HEK293 (cell line): ENCODE measurements around the gene PEX6.

ENCODE experiments used
- CTCF ChIA-PET: fragments of 350-600 bp; formaldehyde crosslinking; extraction: SDS; loops from one replicate; lab custom pipeline; 2021; ENCODE audit warnings: antibody characterized with exemption; lab: Yijun Ruan, JAX
- POLR2A ChIA-PET: fragments of 300-600 bp; formaldehyde crosslinking; extraction: SDS; loops from one replicate; lab custom pipeline; 2020; ENCODE audit warnings: antibody characterized with exemption, inconsistent platforms; lab: Yijun Ruan, JAX
- H3K27ac ChIP-seq: fragments of 200-500 bp; sonication (Bioruptor generic); 2 replicates; pipeline ENCODE4 v1.5.1; 2014; ENCODE audit warnings: low read depth, low read length, control low read depth, inconsistent platforms; ENCODE audit errors: extremely low read depth
- H3K36me3 ChIP-seq, 2 experiments: fragments of 200-500 bp in 1 of 2; sonication (Bioruptor generic) in 1 of 2; 1 replicate in 1 of 2; 2 replicates in 1 of 2; pipeline ENCODE4 v1.5.1; 2014 to 2017; ENCODE audit warnings: inconsistent platforms in 2 of 2, low read length in 2 of 2; ENCODE audit not compliant: control insufficient read depth in 2 of 2, insufficient read depth in 1 of 2
- H3K4me1 ChIP-seq: fragments of 200-500 bp; sonication (Bioruptor generic); 2 replicates; pipeline ENCODE4 v1.5.1; 2014; ENCODE audit warnings: mild to moderate bottlenecking, low read length, inconsistent platforms; ENCODE audit not compliant: control insufficient read depth, insufficient read depth
- H3K4me3 ChIP-seq: 2 replicates; pipeline ENCODE4 v1.5.1; 2011; ENCODE audit warnings: low read depth, mild to moderate bottlenecking, control low read depth, low read length, moderate library complexity
- H3K9me3 ChIP-seq: fragments of 200-500 bp; sonication (Bioruptor generic); 2 replicates; pipeline ENCODE4 v1.5.1; 2014; ENCODE audit warnings: low read depth, low read length, inconsistent platforms; ENCODE audit not compliant: control insufficient read depth, insufficient read depth
- AEBP2 ChIP-seq: fragments of 450-650 bp; formaldehyde crosslinking; IDR thresholded peaks from 2 replicates; pipeline ENCODE4 v1.5.1; 2016; ENCODE audit warnings: missing biosample characterization, missing genetic modification characterization, borderline replicate concordance
- BCL11A ChIP-seq: fragments of 450-650 bp; formaldehyde crosslinking; IDR thresholded peaks from 2 replicates; pipeline ENCODE4 v1.5.1; 2016; ENCODE audit warnings: low read depth, missing biosample characterization, missing genetic modification characterization
- ELK4 ChIP-seq: IDR thresholded peaks from 2 replicates; pipeline ENCODE4 v1.6.1; 2011; ENCODE audit warnings: mild to moderate bottlenecking, low read depth, low read length, borderline replicate concordance
- MEIS1 ChIP-seq: sonication (generic); formaldehyde crosslinking; IDR thresholded peaks from 2 replicates; pipeline ENCODE4 v1.8.1; 2022; ENCODE audit warnings: missing genetic modification reagents, mild to moderate bottlenecking, borderline replicate concordance
- OVOL3 ChIP-seq: fragments of 450-650 bp; formaldehyde crosslinking; IDR thresholded peaks from 2 replicates; pipeline ENCODE4 v1.5.1; 2016; ENCODE audit warnings: missing biosample characterization, missing genetic modification characterization
- RBAK ChIP-seq: fragments of 450-650 bp; formaldehyde crosslinking; IDR thresholded peaks from 2 replicates; pipeline ENCODE4 v1.5.1; 2016; ENCODE audit warnings: missing biosample characterization, missing genetic modification characterization
- SETDB1 ChIP-seq: IDR thresholded peaks from one replicate; pipeline ENCODE4 v1.6.1; 2017; ENCODE audit warnings: mild to moderate bottlenecking, low read length, moderate library complexity, mixed read lengths; ENCODE audit not compliant: insufficient read length
- SP3 ChIP-seq: fragments of 450-650 bp; formaldehyde crosslinking; IDR thresholded peaks from 2 replicates; pipeline ENCODE4 v1.5.1; 2016; ENCODE audit warnings: missing biosample characterization, missing genetic modification characterization
- TCF7L2 ChIP-seq: IDR thresholded peaks from 2 replicates; pipeline ENCODE4 v1.6.1; 2011; ENCODE audit warnings: low read depth, mild to moderate bottlenecking, inconsistent platforms, low read length, moderate library complexity, borderline replicate concordance
- ZFP41 ChIP-seq: fragments of 450-650 bp; formaldehyde crosslinking; IDR thresholded peaks from 2 replicates; pipeline ENCODE4 v1.5.1; 2016; ENCODE audit warnings: missing biosample characterization, missing genetic modification characterization, borderline replicate concordance
- ZNF10 ChIP-seq: fragments of 450-650 bp; formaldehyde crosslinking; IDR thresholded peaks from 2 replicates; pipeline ENCODE4 v1.5.1; 2017; ENCODE audit warnings: missing biosample characterization, missing genetic modification characterization
- ZNF155 ChIP-seq: fragments of 450-650 bp; formaldehyde crosslinking; IDR thresholded peaks from 2 replicates; pipeline ENCODE4 v1.5.1; 2016; ENCODE audit warnings: missing biosample characterization, missing genetic modification characterization
- ZNF211 ChIP-seq: fragments of 450-650 bp; formaldehyde crosslinking; IDR thresholded peaks from 2 replicates; pipeline ENCODE4 v1.5.1; 2016; ENCODE audit warnings: low read depth, missing biosample characterization, missing genetic modification characterization
- ZNF24 ChIP-seq: fragments of 450-650 bp; formaldehyde crosslinking; IDR thresholded peaks from 2 replicates; pipeline ENCODE4 v1.5.1; 2016; ENCODE audit warnings: missing biosample characterization, missing genetic modification characterization
- ZNF324 ChIP-seq: fragments of 450-650 bp; formaldehyde crosslinking; IDR thresholded peaks from 2 replicates; pipeline ENCODE4 v1.5.1; 2016; ENCODE audit warnings: missing biosample characterization, missing genetic modification characterization
- ZNF335 ChIP-seq: fragments of 450-650 bp; formaldehyde crosslinking; conservative IDR thresholded peaks from 2 replicates; pipeline ENCODE4 v1.5.1; 2016; ENCODE audit warnings: missing biosample characterization, missing genetic modification characterization
- ZNF433 ChIP-seq: fragments of 450-650 bp; formaldehyde crosslinking; IDR thresholded peaks from 2 replicates; pipeline ENCODE4 v1.5.1; 2016; ENCODE audit warnings: missing biosample characterization, missing genetic modification characterization, low read depth
- ZNF530 ChIP-seq: fragments of 450-650 bp; formaldehyde crosslinking; IDR thresholded peaks from 2 replicates; pipeline ENCODE4 v1.5.1; 2016; ENCODE audit warnings: low read depth, missing biosample characterization, missing genetic modification characterization
- ZNF621 ChIP-seq: fragments of 450-650 bp; formaldehyde crosslinking; IDR thresholded peaks from 2 replicates; pipeline ENCODE4 v1.5.1; 2017; ENCODE audit warnings: missing biosample characterization, missing genetic modification characterization
- ZNF629 ChIP-seq: fragments of 450-650 bp; formaldehyde crosslinking; IDR thresholded peaks from 2 replicates; pipeline ENCODE4 v1.5.1; 2017; ENCODE audit warnings: missing biosample characterization, missing genetic modification characterization
- ZNF658 ChIP-seq: fragments of 450-650 bp; formaldehyde crosslinking; IDR thresholded peaks from 2 replicates; pipeline ENCODE4; 2016; ENCODE audit warnings: missing biosample characterization, missing genetic modification characterization
- ZNF704 ChIP-seq: fragments of 450-650 bp; formaldehyde crosslinking; IDR thresholded peaks from 2 replicates; pipeline ENCODE4 v1.5.1; 2016; ENCODE audit warnings: missing biosample characterization, missing genetic modification characterization
- ZSCAN16 ChIP-seq: fragments of 450-650 bp; formaldehyde crosslinking; IDR thresholded peaks from 2 replicates; pipeline ENCODE4 v1.5.1; 2016; ENCODE audit warnings: missing biosample characterization, missing genetic modification characterization
- TF ChIP-seq, protein P1 (sequence below): fragments of 450-650 bp; formaldehyde crosslinking; IDR thresholded peaks from 2 replicates; pipeline ENCODE4 v1.5.1; 2017; ENCODE audit warnings: missing biosample characterization, missing genetic modification characterization
- TF ChIP-seq, protein P2 (sequence below): fragments of 450-650 bp; formaldehyde crosslinking; IDR thresholded peaks from 2 replicates; pipeline ENCODE4 v1.5.0; 2017; ENCODE audit warnings: missing biosample characterization, missing genetic modification characterization, borderline replicate concordance

Gene PEX6

GRCh38 chr6:42963179-42963854 is 15.7 kb downstream of the PEX6 start:
- CTCF ChIA-PET: interaction anchor here (0.6 to 4.0 kb wide), 11 partner anchors 10 to 414 kb away, joined by 3 to 24 read pairs (median 4); partner anchors contain the start of genes CNPY3 and PEX6
- peaks cover 0 to 41% of the 10 kb centered on the region in 2 experiments; a peak in 2 of 3 replicates for H3K36me3 ChIP-seq
- TF ChIP-seq BCL11A: no peak
- no peak for TF ChIP-seq SP3
- no peak for TF ChIP-seq SETDB1
- TF ChIP-seq AEBP2 (tag by site-specific recombination): no peak
- no peak for TF ChIP-seq ZNF155 (tag by site-specific recombination)
- TF ChIP-seq ZNF211 (tag by site-specific recombination): no peak
- no peak for TF ChIP-seq ZNF24
- no peak for TF ChIP-seq ZNF621
- no peak for TF ChIP-seq RBAK (tag by site-specific recombination)
- no peak for TF ChIP-seq ZNF629
- TF ChIP-seq ZNF658 (tag by site-specific recombination): no peak
- no peak for TF ChIP-seq ZFP41
- no peak for TF ChIP-seq ZNF530 (tag by site-specific recombination)
- no peak for TF ChIP-seq ZNF324 (tag by site-specific recombination)
- TF ChIP-seq TCF7L2: no peak
- no peak for TF ChIP-seq ZNF10
- no peak for TF ChIP-seq ZNF704
- TF ChIP-seq, all 188 proteins: peak for 0
- Histone ChIP-seq H3K4me3 (no peak overlapping the region), H3K9me3 (no peaks in the 10 kb centered on the region), H3K27ac (no peak overlapping the region), H3K4me1 (0 out of 2 replicates have a peak, but pooled peaks cover 4% of the 10 kb centered on the region)
- POLR2A ChIA-PET: no interaction called here

GRCh38 chr6:42962502-42963178 is 16.3 kb downstream of the PEX6 start:
- 0 out of 2 replicates have a peak, but pooled peaks cover 4% of the 10 kb centered on the region for H3K4me1 ChIP-seq
- H3K9me3 ChIP-seq: no peaks in the 10 kb centered on the region
- no peak overlapping the region for H3K27ac ChIP-seq
- H3K36me3 ChIP-seq: peaks cover 0 to 41% of the 10 kb centered on the region in 2 experiments; a peak in 2 of 3 replicates
- no peak overlapping the region for H3K4me3 ChIP-seq
- POLR2A ChIA-PET: interaction anchor here (0.5 kb wide), 1 partner anchor 91 kb away, joined by 3 read pairs; the partner anchor contains the start of gene CUL7
- CTCF ChIA-PET: interaction anchor here (0.6 to 4.0 kb wide), 4 partner anchors 16 to 415 kb away, joined by 3 to 24 read pairs (median 5); no protein-coding TSS in a partner anchor
- no peak for TF ChIP-seq TCF7L2
- TF ChIP-seq ZSCAN16 (tag by site-specific recombination): no peak
- TF ChIP-seq ZNF433: no peak
- no peak for TF ChIP-seq OVOL3 (tag by site-specific recombination)
- TF ChIP-seq SP3: no peak
- TF ChIP-seq ZNF155 (tag by site-specific recombination): no peak
- TF ChIP-seq, protein P1, sequence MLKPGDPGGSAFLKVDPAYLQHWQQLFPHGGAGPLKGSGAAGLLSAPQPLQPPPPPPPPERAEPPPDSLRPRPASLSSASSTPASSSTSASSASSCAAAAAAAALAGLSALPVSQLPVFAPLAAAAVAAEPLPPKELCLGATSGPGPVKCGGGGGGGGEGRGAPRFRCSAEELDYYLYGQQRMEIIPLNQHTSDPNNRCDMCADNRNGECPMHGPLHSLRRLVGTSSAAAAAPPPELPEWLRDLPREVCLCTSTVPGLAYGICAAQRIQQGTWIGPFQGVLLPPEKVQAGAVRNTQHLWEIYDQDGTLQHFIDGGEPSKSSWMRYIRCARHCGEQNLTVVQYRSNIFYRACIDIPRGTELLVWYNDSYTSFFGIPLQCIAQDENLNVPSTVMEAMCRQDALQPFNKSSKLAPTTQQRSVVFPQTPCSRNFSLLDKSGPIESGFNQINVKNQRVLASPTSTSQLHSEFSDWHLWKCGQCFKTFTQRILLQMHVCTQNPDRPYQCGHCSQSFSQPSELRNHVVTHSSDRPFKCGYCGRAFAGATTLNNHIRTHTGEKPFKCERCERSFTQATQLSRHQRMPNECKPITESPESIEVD (tag by site-specific recombination): no peak
- TF ChIP-seq MEIS1: no peak
- TF ChIP-seq, protein P2, sequence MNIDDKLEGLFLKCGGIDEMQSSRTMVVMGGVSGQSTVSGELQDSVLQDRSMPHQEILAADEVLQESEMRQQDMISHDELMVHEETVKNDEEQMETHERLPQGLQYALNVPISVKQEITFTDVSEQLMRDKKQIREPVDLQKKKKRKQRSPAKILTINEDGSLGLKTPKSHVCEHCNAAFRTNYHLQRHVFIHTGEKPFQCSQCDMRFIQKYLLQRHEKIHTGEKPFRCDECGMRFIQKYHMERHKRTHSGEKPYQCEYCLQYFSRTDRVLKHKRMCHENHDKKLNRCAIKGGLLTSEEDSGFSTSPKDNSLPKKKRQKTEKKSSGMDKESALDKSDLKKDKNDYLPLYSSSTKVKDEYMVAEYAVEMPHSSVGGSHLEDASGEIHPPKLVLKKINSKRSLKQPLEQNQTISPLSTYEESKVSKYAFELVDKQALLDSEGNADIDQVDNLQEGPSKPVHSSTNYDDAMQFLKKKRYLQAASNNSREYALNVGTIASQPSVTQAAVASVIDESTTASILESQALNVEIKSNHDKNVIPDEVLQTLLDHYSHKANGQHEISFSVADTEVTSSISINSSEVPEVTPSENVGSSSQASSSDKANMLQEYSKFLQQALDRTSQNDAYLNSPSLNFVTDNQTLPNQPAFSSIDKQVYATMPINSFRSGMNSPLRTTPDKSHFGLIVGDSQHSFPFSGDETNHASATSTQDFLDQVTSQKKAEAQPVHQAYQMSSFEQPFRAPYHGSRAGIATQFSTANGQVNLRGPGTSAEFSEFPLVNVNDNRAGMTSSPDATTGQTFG (tag by site-specific recombination): no peak
- TF ChIP-seq ELK4: no peak
- TF ChIP-seq ZNF335 (tag by site-specific recombination): no peak
